Stimulated activated CD4-positive, alpha-beta T cell treated with anti-CD3 and anti-CD28 coated beads, Interleukin-2, amount 100 ng/mL, for 4 hours (primary cell): Measurements from ENCODE around the gene LRRTM1.

Experiments used
- DNase-seq: peaks from one replicate; pipeline ENCODE4 v3.0.0-alpha.2; 2020; ENCODE audit warnings: low read depth

Gene LRRTM1

GRCh38 chr2:80302314-80303005 lies 2.1 kb downstream of the LRRTM1 start:
- DNase-seq: no peak

- DNase-seq: no peak
These were observed 2.6 kb downstream of the LRRTM1 start for GRCh38 chr2:80302001-80302313.

GRCh38 chr2:80300954-80301353 lies 3.6 kb downstream of the LRRTM1 start:
- no peak for DNase-seq

- no peak for DNase-seq
These were observed 4.2 kb downstream of the LRRTM1 start for GRCh38 chr2:80300346-80300745.

GRCh38 chr2:80299661-80300060 lies 4.9 kb downstream of the LRRTM1 start:
- DNase-seq: no peak

GRCh38 chr2:80298954-80299353 lies 5.6 kb downstream of the LRRTM1 start:
- DNase-seq: no peak

GRCh38 chr2:80293039-80293438 lies 11.5 kb downstream of the LRRTM1 start:
- DNase-seq: no peak

GRCh38 chr2:80292474-80292873 lies 12.1 kb downstream of the LRRTM1 start:
- DNase-seq: no peak

GRCh38 chr2:80291656-80292055 lies 12.9 kb downstream of the LRRTM1 start:
- DNase-seq: no peak

GRCh38 chr2:80288576-80288975 lies 16.0 kb downstream of the LRRTM1 start:
- DNase-seq: no peak

- DNase-seq: no peak
These were observed 23.5 kb downstream of the LRRTM1 start for GRCh38 chr2:80281049-80281448.

GRCh38 chr2:80280598-80280997 lies 24.0 kb downstream of the LRRTM1 start:
- no peak for DNase-seq

GRCh38 chr2:80269806-80270205 lies 34.7 kb downstream of the LRRTM1 start:
- DNase-seq: no peak

GRCh38 chr2:80266231-80266630 lies 38.3 kb downstream of the LRRTM1 start:
- no peak for DNase-seq

- no peak for DNase-seq
These were observed 45.3 kb downstream of the LRRTM1 start for GRCh38 chr2:80259292-80259691.

- DNase-seq: no peak
These were observed 45.8 kb downstream of the LRRTM1 start for GRCh38 chr2:80258793-80259192.

- no peak for DNase-seq
These were observed 46.2 kb downstream of the LRRTM1 start for GRCh38 chr2:80258341-80258740.

- no peak for DNase-seq
These were observed 47.1 kb downstream of the LRRTM1 start for GRCh38 chr2:80257450-80257849.

GRCh38 chr2:80256782-80257167 lies 47.8 kb downstream of the LRRTM1 start:
- no peak for DNase-seq

- DNase-seq: no peak
These were observed 48.4 kb downstream of the LRRTM1 start for GRCh38 chr2:80255918-80256781.

GRCh38 chr2:80252294-80252986 lies 52.1 kb downstream of the LRRTM1 start:
- DNase-seq: no peak
